SK-N-SH treated with all-trans-retinoic acid at 6 μM for 48 hours (cell line): Measurements from ENCODE around the gene SUPT4H1.

Source experiments
- GLIS3 ChIP-seq: fragments of 250-450 bp; sonication (Bioruptor Pico); IDR thresholded peaks from 2 replicates; pipeline ENCODE4 v1.5.0; 2020; ENCODE audit warnings: mild to moderate bottlenecking, moderate library complexity
- RARB ChIP-seq: fragments of 250-450 bp; sonication (Bioruptor Pico); IDR thresholded peaks from 2 replicates; pipeline ENCODE4 v1.8.0; 2021; ENCODE audit warnings: mild to moderate bottlenecking, moderate library complexity
- ZC3H10 ChIP-seq: fragments of 250-450 bp; sonication (Bioruptor Pico); IDR thresholded peaks from 2 replicates; pipeline ENCODE4 v1.5.1; 2021; ENCODE audit warnings: mild to moderate bottlenecking, moderate library complexity

- TF ChIP-seq RARB (CRISPR knock-in tag) = no peak
- TF ChIP-seq GLIS3 = no peak
- no peak for TF ChIP-seq ZC3H10
These were observed 35.6 kb downstream of the SUPT4H1 start for GRCh38 chr17:58316260-58316960.
